ENCODE data around the gene RALGAPA1. TPM values are rescaled to one million over a fixed set of nuclear protein-coding genes. Genes with fewer than 3 reads are reported as not detected.
A peak's percentile ranks its signal among the peaks of the same experiment; 100 is the strongest.

RALGAPA1 gene
- total RNA-seq, 4 donors from 2014 or later = 81.9 to 113 (median 99.6) TPM

- H3K27ac ChIP-seq = no peak overlapping the region
- H3K36me3 ChIP-seq = peaks cover 0 to 79% (median 0%) of the 10 kb centered on the region in 3 donors
- peaks cover 0 to 14% (median 0%) of the 10 kb centered on the region in 4 donors for H3K9me3 ChIP-seq
- H3K27me3 ChIP-seq = no peaks in the 10 kb centered on the region
- H3K4me3 ChIP-seq = no peak overlapping the region
- TF ChIP-seq POLR2A (IDR thresholded peaks at IDR 0.05) (no peak), CTCF (IDR thresholded peaks at IDR 0.05) (no peak), EP300 (IDR thresholded peaks at IDR 0.05) (no peak)
- WGBS, 2 donors = 85 to 90% methylated on average over 5 of the region's 5 CpGs
- no peaks in the 10 kb centered on the region for H3K4me1 ChIP-seq
- DNase-seq (ENCODE audit: low spot score in 2 of 2) = no peak
These were observed 26.3 kb upstream of the RALGAPA1 start for GRCh38 chr14:35835208-35835982.

GRCh38 chr14:35829449-35829848 is 20.4 kb upstream of the RALGAPA1 start:
- TF ChIP-seq CTCF (IDR thresholded peaks at IDR 0.05) (no peak), EP300 (IDR thresholded peaks at IDR 0.05) (no peak), POLR2A (IDR thresholded peaks at IDR 0.05) (no peak)
- Histone ChIP-seq H3K9me3 (no peaks in the 10 kb centered on the region), H3K4me3 (no peak overlapping the region), H3K27me3 (no peaks in the 10 kb centered on the region), H3K36me3 (peaks cover 0 to 29% (median 0%) of the 10 kb centered on the region in 3 donors), H3K27ac (no peak overlapping the region), H3K4me1 (peaks cover 0 to 15% (median 3%) of the 10 kb centered on the region in 4 donors)
- no peak for DNase-seq (ENCODE audit: low spot score in 2 of 2)
- 66 to 67% methylated on average over 1 of the region's 1 CpG for WGBS, 2 donors

DNA sequence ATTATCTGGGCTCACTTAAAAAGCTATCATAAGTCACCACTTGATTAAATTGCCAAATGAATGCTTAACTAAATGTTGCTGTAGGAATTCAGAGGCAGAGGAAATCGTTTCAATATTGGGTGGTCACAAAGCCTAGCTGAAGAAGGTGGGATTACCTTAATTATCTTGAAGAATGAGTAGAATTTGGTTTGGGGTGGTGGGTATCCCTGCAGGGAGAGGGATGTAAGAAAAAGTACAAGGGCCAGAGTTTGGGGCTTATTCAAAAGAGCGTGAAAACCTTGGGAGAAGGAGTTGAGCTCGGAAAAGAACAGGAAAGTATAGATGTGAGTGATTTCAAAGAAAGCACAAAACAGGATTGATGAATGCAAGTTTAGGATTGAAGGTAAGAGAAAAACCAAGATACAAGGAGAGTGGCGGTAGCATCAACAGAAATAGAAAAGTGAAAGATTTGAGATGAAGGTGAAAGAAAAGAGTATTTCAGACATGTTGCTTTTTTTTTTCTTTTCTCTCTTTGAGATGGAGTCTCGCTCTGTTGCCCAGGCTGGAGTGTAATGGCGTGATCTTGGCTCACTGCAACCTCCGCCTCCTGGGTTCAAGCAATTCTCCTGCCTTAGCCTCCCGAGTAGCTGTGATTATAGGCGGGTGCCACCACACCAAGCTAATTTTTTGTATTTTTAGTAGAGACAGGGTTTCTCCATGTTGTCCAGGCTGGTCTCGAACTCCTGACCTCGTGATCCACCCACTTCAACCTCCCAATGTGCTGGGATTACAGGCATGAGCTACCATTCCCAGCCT is 18.8 kb upstream of the RALGAPA1 start:
- peaks cover 0 to 15% (median 0%) of the 10 kb centered on the region in 3 donors for H3K36me3 ChIP-seq
- no peaks in the 10 kb centered on the region for H3K27me3 ChIP-seq
- no peak for DNase-seq (ENCODE audit: low spot score in 2 of 2)
- H3K27ac ChIP-seq = peak overlapping the region in 1 of 4 donors; percentile 100
- no peak overlapping the region for H3K4me3 ChIP-seq
- H3K4me1 ChIP-seq = peaks cover 0 to 15% (median 3%) of the 10 kb centered on the region in 4 donors
- TF ChIP-seq POLR2A (IDR thresholded peaks at IDR 0.05) = no peak
- no peak for TF ChIP-seq EP300 (IDR thresholded peaks at IDR 0.05)
- TF ChIP-seq CTCF (IDR thresholded peaks at IDR 0.05) = no peak
- H3K9me3 ChIP-seq = no peaks in the 10 kb centered on the region
- 86 to 87% methylated on average over 11 of the region's 11 CpGs for WGBS, 2 donors

DNA sequence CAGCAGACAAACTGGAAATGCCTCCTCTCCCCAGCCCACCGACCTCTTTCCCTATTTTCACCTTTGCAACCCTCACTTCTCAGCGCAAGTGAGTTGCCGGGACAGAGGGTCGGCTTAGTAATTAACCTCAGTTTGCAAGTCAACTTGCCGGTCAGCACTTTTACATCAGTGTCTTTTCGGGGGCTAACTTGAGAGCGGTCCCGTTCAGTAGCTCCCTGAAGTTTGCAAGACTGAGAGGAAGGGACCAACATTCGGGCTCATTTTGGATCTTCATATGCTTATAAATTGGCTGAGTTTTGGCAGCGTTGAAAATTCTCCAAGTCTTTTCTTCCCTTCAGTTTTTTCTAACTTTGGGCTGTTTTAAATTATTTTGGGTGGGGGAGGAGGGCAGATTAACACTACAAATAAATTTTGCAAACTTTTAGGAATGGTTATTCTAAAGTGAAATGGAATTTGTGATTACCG is 17.9 kb upstream of the RALGAPA1 start:
- H3K9me3 ChIP-seq = no peaks in the 10 kb centered on the region
- peak overlapping the region; percentile 97 to 100 (median 98) for H3K27ac ChIP-seq
- no peak for DNase-seq (ENCODE audit: low spot score in 2 of 2)
- H3K4me3 ChIP-seq = peak overlapping the region; percentile 61 to 97 (median 82)
- peaks cover 0 to 8% (median 0%) of the 10 kb centered on the region in 3 donors for H3K36me3 ChIP-seq
- WGBS, 2 donors = 2 to 3% methylated on average over 11 of the region's 11 CpGs
- no peak for TF ChIP-seq EP300 (IDR thresholded peaks at IDR 0.05)
- TF ChIP-seq CTCF (IDR thresholded peaks at IDR 0.05) = no peak
- TF ChIP-seq POLR2A (IDR thresholded peaks at IDR 0.05) = no peak
- no peaks in the 10 kb centered on the region for H3K27me3 ChIP-seq
- peaks cover 0 to 15% (median 3%) of the 10 kb centered on the region in 4 donors for H3K4me1 ChIP-seq
